ENCODE results near the gene CXCL11. TPM values are rescaled to one million over a fixed set of nuclear protein-coding genes. Genes with fewer than 3 reads are reported as not detected.

CXCL11 gene
- total and polyA plus RNA-seq, 2 experiments from 2014 or later: 0.81 to 1.9 TPM

GRCh38 chr4:76023389-76023788 lies 12.5 kb downstream of the CXCL11 start, which contains the start of gene CXCL10 (continued):
- TF ChIP-seq ETS1 (IDR thresholded peaks at IDR 0.05): no peak
- TF ChIP-seq CREB1 (CRISPR knock-in tag; IDR thresholded peaks at IDR 0.05; ENCODE audit: low read depth): no peak
- TF ChIP-seq EZH2phosphoT487 (IDR thresholded peaks at IDR 0.05; ENCODE audit: unreplicated experiment): no peak
- TF ChIP-seq EZH2 (IDR thresholded peaks at IDR 0.05; ENCODE audit: low read depth, unreplicated experiment): no peak
- TF ChIP-seq NANOG (IDR thresholded peaks at IDR 0.05; ENCODE audit: borderline replicate concordance): no peak
- TF ChIP-seq CTCF (conservative IDR thresholded peaks at IDR 0.05; ENCODE audit: low read depth in 2 of 2): no peak
- TF ChIP-seq JUNB (IDR thresholded peaks at IDR 0.05; ENCODE audit: unreplicated experiment): no peak
- no peak for TF ChIP-seq STAT1 (IDR thresholded peaks at IDR 0.05; ENCODE audit: unreplicated experiment)

- Histone ChIP-seq H3K4me2 (no peak overlapping the region), H3K36me3 (ENCODE audit: insufficient read depth) (no peaks in the 10 kb centered on the region), H3K9me2 (ENCODE audit: insufficient read depth) (no peaks in the 10 kb centered on the region), H3K4me3 (no peak overlapping the region), H3K27me3 (ENCODE audit: insufficient read depth) (no peaks in the 10 kb centered on the region), H3K79me2 (replicated peaks; ENCODE audit: insufficient read depth) (no peaks in the 10 kb centered on the region), H3K27ac (ENCODE audit: low read depth) (no peak overlapping the region), H3F3A (replicated peaks; ENCODE audit: low read depth) (no peaks in the 10 kb centered on the region), H2AFZ (no peak overlapping the region), H4K20me1 (replicated peaks; ENCODE audit: insufficient read depth) (no peaks in the 10 kb centered on the region), H3K4me1 (ENCODE audit: insufficient read depth) (no peaks in the 10 kb centered on the region)
- TF ChIP-seq NANOG (IDR thresholded peaks at IDR 0.05; ENCODE audit: borderline replicate concordance) (no peak), ZNF331 (CRISPR knock-in tag; IDR thresholded peaks at IDR 0.05; ENCODE audit: low read depth) (no peak), EZH2phosphoT487 (IDR thresholded peaks at IDR 0.05; ENCODE audit: unreplicated experiment) (no peak), STAT1 (IDR thresholded peaks at IDR 0.05; ENCODE audit: unreplicated experiment) (no peak), ZNF114 (CRISPR knock-in tag; IDR thresholded peaks at IDR 0.05) (no peak), EZH2 (IDR thresholded peaks at IDR 0.05; ENCODE audit: low read depth, unreplicated experiment) (no peak), ZNF462 (CRISPR knock-in tag; IDR thresholded peaks at IDR 0.05) (no peak), REST (IDR thresholded peaks at IDR 0.05; ENCODE audit: unreplicated experiment) (no peak), JUNB (IDR thresholded peaks at IDR 0.05; ENCODE audit: unreplicated experiment) (no peak)
- H3K4me3 Mint-ChIP-seq: no peak overlapping the region
- H3K27ac Mint-ChIP-seq: no peak overlapping the region
- no peaks in the 10 kb centered on the region for H3K36me3 Mint-ChIP-seq (ENCODE audit: low read depth)
- H3K9me3 Mint-ChIP-seq: no peaks in the 10 kb centered on the region
- ATAC-seq: no peak
- no peaks in the 10 kb centered on the region; the same call in 2 of the 3 replicates for H3K4me1 Mint-ChIP-seq
- no peak for DNase-seq (ENCODE audit: low spot score)
- peaks cover 4% of the 10 kb centered on the region for H3K27me3 Mint-ChIP-seq (ENCODE audit: insufficient read depth, low read depth, poor library complexity)
Measured at GRCh38 chr4:76022677-76023076, 13.2 kb downstream of the CXCL11 start.
